HG02885 (cell line): Measurements from ENCODE around the gene BRD9.
"Not testable (repeated sequence)": the region's sequence is repeated elsewhere in the genome, so short reads cannot be mapped to it uniquely, and the experiment has no call there.

Source experiments
- ATAC-seq: cut with Tn5 transposase; IDR thresholded peaks from one replicate; pipeline ENCODE4 v1.9.1; 2021; ENCODE audit warnings: mild to moderate bottlenecking; ENCODE audit not compliant: unreplicated experiment, poor library complexity

The BRD9 gene

GRCh38 chr5:881551-881935 is 11.1 kb downstream of the BRD9 start:
- no peak for ATAC-seq

- no peak for ATAC-seq
Observed at GRCh38 chr5:880816-881550, 11.6 kb downstream of the BRD9 start.

- not testable (repeated sequence) for ATAC-seq
Observed at GRCh38 chr5:878677-879076, 13.9 kb downstream of the BRD9 start.

- ATAC-seq, result no peak
Observed at GRCh38 chr5:878125-878524, 14.5 kb downstream of the BRD9 start.

GRCh38 chr5:876398-877365 is 15.9 kb downstream of the BRD9 start:
- no peak for ATAC-seq

GRCh38 chr5:875931-876330 is 16.7 kb downstream of the BRD9 start:
- no peak for ATAC-seq

- peak; percentile 84 for ATAC-seq
Observed at GRCh38 chr5:873328-873727, 19.3 kb downstream of the BRD9 start.

- ATAC-seq, result no peak
Observed at GRCh38 chr5:872301-872700, 20.3 kb downstream of the BRD9 start.

- no peak for ATAC-seq
Observed at GRCh38 chr5:871596-872298, 20.9 kb downstream of the BRD9 start.

- no peak for ATAC-seq
Observed at GRCh38 chr5:870956-871355, 21.6 kb downstream of the BRD9 start.

- no peak for ATAC-seq
Observed at GRCh38 chr5:868428-869135, 24.0 kb downstream of the BRD9 start.

GRCh38 chr5:867300-867870 is 25.2 kb downstream of the BRD9 start:
- no peak for ATAC-seq

- ATAC-seq, result no peak
Observed at GRCh38 chr5:865771-866170, 26.8 kb downstream of the BRD9 start.

- ATAC-seq, result no peak
Observed at GRCh38 chr5:865168-865521, 27.5 kb downstream of the BRD9 start.

GRCh38 chr5:864492-865167 is 28.0 kb downstream of the BRD9 start:
- no peak for ATAC-seq

GRCh38 chr5:863244-863805 is 29.3 kb downstream of the BRD9 start:
- ATAC-seq, result no peak

- ATAC-seq, result no peak
Observed at GRCh38 chr5:862367-863243, 30.0 kb downstream of the BRD9 start.
